Measurements from ENCODE around the gene IQSEC2.
A peak's percentile ranks its signal among the peaks of the same experiment; 100 is the strongest.

Gene IQSEC2

GRCh38 chrX:53321943-53322497, 40.6 kb upstream of the IQSEC2 start (continued):
- TF ChIP-seq ZNF704 (tag by site-specific recombination; IDR thresholded peaks at IDR 0.05) = no peak
- no peak for TF ChIP-seq ZNF830 (tag by site-specific recombination; IDR thresholded peaks at IDR 0.05; ENCODE audit: low read depth)
- 0 out of 2 replicates have a peak, but pooled peaks have one; percentile 50 for TF ChIP-seq ZNF366 (tag by site-specific recombination; conservative IDR thresholded peaks at IDR 0.05)
- no peak for TF ChIP-seq ZNF248 (tag by site-specific recombination; IDR thresholded peaks at IDR 0.05)
- TF ChIP-seq CTCF (tag by site-specific recombination; IDR thresholded peaks at IDR 0.05) = no peak
- peak; percentile 82 for TF ChIP-seq PRDM1 (tag by site-specific recombination; IDR thresholded peaks at IDR 0.05)
- TF ChIP-seq ZNF776 (tag by site-specific recombination; IDR thresholded peaks at IDR 0.05; ENCODE audit: borderline replicate concordance) = no peak
- TF ChIP-seq ZBTB48 (tag by site-specific recombination; IDR thresholded peaks at IDR 0.05) = no peak
- no peak for TF ChIP-seq ZNF391 (tag by site-specific recombination; IDR thresholded peaks at IDR 0.05; ENCODE audit: borderline replicate concordance, low read depth)
- TF ChIP-seq ZNF621 (tag by site-specific recombination; IDR thresholded peaks at IDR 0.05) = no peak
- TF ChIP-seq ZNF426 (tag by site-specific recombination; IDR thresholded peaks at IDR 0.05) = no peak
- no peak for TF ChIP-seq ZNF19 (tag by site-specific recombination; IDR thresholded peaks at IDR 0.05; ENCODE audit: low read depth)
- TF ChIP-seq ZNF211 (tag by site-specific recombination; IDR thresholded peaks at IDR 0.05; ENCODE audit: low read depth) = no peak
- TF ChIP-seq ZFP3 (tag by site-specific recombination; IDR thresholded peaks at IDR 0.05; ENCODE audit: low read depth) = no peak
- no peak for TF ChIP-seq ZNF140 (tag by site-specific recombination; IDR thresholded peaks at IDR 0.05)
- TF ChIP-seq ZNF398 (tag by site-specific recombination; IDR thresholded peaks at IDR 0.05) = 0 out of 2 replicates have a peak, but pooled peaks have one; percentile 25
- no peak for TF ChIP-seq ZNF2 (tag by site-specific recombination; IDR thresholded peaks at IDR 0.05)
- no peak for TF ChIP-seq ZNF311 (tag by site-specific recombination; IDR thresholded peaks at IDR 0.05; ENCODE audit: borderline replicate concordance)
- TF ChIP-seq ZBTB26 (tag by site-specific recombination; optimal IDR thresholded peaks at IDR 0.05) = no peak
- no peak for TF ChIP-seq ZSCAN18 (tag by site-specific recombination; IDR thresholded peaks at IDR 0.05)
- TF ChIP-seq ZNF768 (tag by site-specific recombination; IDR thresholded peaks at IDR 0.05) = no peak
- no peak for TF ChIP-seq ZNF274 (IDR thresholded peaks at IDR 0.05; ENCODE audit: low read length)
- TF ChIP-seq ZNF274 (tag by site-specific recombination; IDR thresholded peaks at IDR 0.05; ENCODE audit: borderline replicate concordance) = no peak
- no peak for TF ChIP-seq ZNF639 (tag by site-specific recombination; IDR thresholded peaks at IDR 0.05)
- no peak for TF ChIP-seq ZNF785 (tag by site-specific recombination; IDR thresholded peaks at IDR 0.05)
- TF ChIP-seq ZNF174 (tag by site-specific recombination; IDR thresholded peaks at IDR 0.05) = no peak
- TF ChIP-seq ZNF558 (tag by site-specific recombination; IDR thresholded peaks at IDR 0.05) = no peak
- TF ChIP-seq ZBTB17 (tag by site-specific recombination; IDR thresholded peaks at IDR 0.05) = peak; percentile 57
- no peak for TF ChIP-seq ZNF658 (tag by site-specific recombination; IDR thresholded peaks at IDR 0.05)
- TF ChIP-seq ZEB2 (tag by site-specific recombination; IDR thresholded peaks at IDR 0.05) = no peak
- 0 out of 2 replicates have a peak, but pooled peaks have one; percentile 29 for TF ChIP-seq ZNF600 (tag by site-specific recombination; IDR thresholded peaks at IDR 0.05)
